HEK293 (cell line): ENCODE measurements around the gene NOS1AP.

Experiments used
- CTCF ChIA-PET: fragments of 350-600 bp; formaldehyde crosslinking; extraction: SDS; loops from one replicate; lab custom pipeline; 2021; ENCODE audit warnings: antibody characterized with exemption; lab: Yijun Ruan, JAX
- POLR2A ChIA-PET: fragments of 300-600 bp; formaldehyde crosslinking; extraction: SDS; loops from one replicate; lab custom pipeline; 2020; ENCODE audit warnings: antibody characterized with exemption, inconsistent platforms; lab: Yijun Ruan, JAX
- H3K27ac ChIP-seq: fragments of 200-500 bp; sonication (Bioruptor generic); 2 replicates; pipeline ENCODE4 v1.5.1; 2014; ENCODE audit warnings: low read depth, low read length, control low read depth, inconsistent platforms; ENCODE audit errors: extremely low read depth
- H3K36me3 ChIP-seq, 2 experiments: fragments of 200-500 bp in 1 of 2; sonication (Bioruptor generic) in 1 of 2; 1 replicate in 1 of 2; 2 replicates in 1 of 2; pipeline ENCODE4 v1.5.1; 2014 to 2017; ENCODE audit warnings: inconsistent platforms in 2 of 2, low read length in 2 of 2; ENCODE audit not compliant: control insufficient read depth in 2 of 2, insufficient read depth in 1 of 2
- H3K4me1 ChIP-seq: fragments of 200-500 bp; sonication (Bioruptor generic); 2 replicates; pipeline ENCODE4 v1.5.1; 2014; ENCODE audit warnings: mild to moderate bottlenecking, low read length, inconsistent platforms; ENCODE audit not compliant: control insufficient read depth, insufficient read depth
- H3K4me3 ChIP-seq: 2 replicates; pipeline ENCODE4 v1.5.1; 2011; ENCODE audit warnings: low read depth, mild to moderate bottlenecking, control low read depth, low read length, moderate library complexity
- H3K9me3 ChIP-seq: fragments of 200-500 bp; sonication (Bioruptor generic); 2 replicates; pipeline ENCODE4 v1.5.1; 2014; ENCODE audit warnings: low read depth, low read length, inconsistent platforms; ENCODE audit not compliant: control insufficient read depth, insufficient read depth
- BCL11A ChIP-seq: fragments of 450-650 bp; formaldehyde crosslinking; IDR thresholded peaks from 2 replicates; pipeline ENCODE4 v1.5.1; 2016; ENCODE audit warnings: low read depth, missing biosample characterization, missing genetic modification characterization
- KLF9 ChIP-seq: fragments of 450-650 bp; formaldehyde crosslinking; IDR thresholded peaks from 2 replicates; pipeline ENCODE4 v1.5.1; 2016; ENCODE audit warnings: missing biosample characterization, missing genetic modification characterization, low read depth
- MYNN ChIP-seq: fragments of 450-650 bp; formaldehyde crosslinking; IDR thresholded peaks from 2 replicates; pipeline ENCODE4 v1.5.1; 2016; ENCODE audit warnings: missing biosample characterization, missing genetic modification characterization, borderline replicate concordance
- REPIN1 ChIP-seq: fragments of 450-650 bp; formaldehyde crosslinking; IDR thresholded peaks from 2 replicates; pipeline ENCODE4 v1.5.1; 2017; ENCODE audit warnings: missing biosample characterization, missing genetic modification characterization, low read depth
- SP7 ChIP-seq: fragments of 450-650 bp; formaldehyde crosslinking; IDR thresholded peaks from 2 replicates; pipeline ENCODE4 v1.5.1; 2016; ENCODE audit warnings: missing biosample characterization, missing genetic modification characterization
- TRIM28 ChIP-seq: IDR thresholded peaks from 2 replicates; pipeline ENCODE4 v1.6.1; 2011; ENCODE audit warnings: low read length, control low read depth, borderline replicate concordance
- ZBTB17 ChIP-seq: fragments of 450-650 bp; formaldehyde crosslinking; IDR thresholded peaks from 2 replicates; pipeline ENCODE4 v1.5.1; 2016; ENCODE audit warnings: missing biosample characterization, missing genetic modification characterization
- ZEB2 ChIP-seq: fragments of 450-650 bp; formaldehyde crosslinking; IDR thresholded peaks from 2 replicates; pipeline ENCODE4 v1.5.1; 2016; ENCODE audit warnings: missing biosample characterization, missing genetic modification characterization
- ZFHX2 ChIP-seq: fragments of 450-650 bp; formaldehyde crosslinking; conservative IDR thresholded peaks from 2 replicates; pipeline ENCODE4 v1.5.1; 2016; ENCODE audit warnings: missing biosample characterization, missing genetic modification characterization
- ZNF148 ChIP-seq: fragments of 450-650 bp; formaldehyde crosslinking; IDR thresholded peaks from 2 replicates; pipeline ENCODE4 v1.5.0; 2017; ENCODE audit warnings: missing biosample characterization, missing genetic modification characterization, borderline replicate concordance
- ZNF24 ChIP-seq: fragments of 450-650 bp; formaldehyde crosslinking; IDR thresholded peaks from 2 replicates; pipeline ENCODE4 v1.5.1; 2016; ENCODE audit warnings: missing biosample characterization, missing genetic modification characterization
- ZNF266 ChIP-seq: fragments of 450-650 bp; formaldehyde crosslinking; IDR thresholded peaks from 2 replicates; pipeline ENCODE4 v1.5.1; 2016; ENCODE audit warnings: missing biosample characterization, missing genetic modification characterization, low read depth
- ZNF510 ChIP-seq: fragments of 450-650 bp; formaldehyde crosslinking; IDR thresholded peaks from 2 replicates; pipeline ENCODE4 v1.5.1; 2018; ENCODE audit warnings: mild to moderate bottlenecking, missing genetic modification characterization, missing biosample characterization; ENCODE audit not compliant: insufficient replicate concordance
- ZNF514 ChIP-seq: fragments of 450-650 bp; formaldehyde crosslinking; IDR thresholded peaks from 2 replicates; pipeline ENCODE4 v1.5.1; 2016; ENCODE audit warnings: missing biosample characterization, missing genetic modification characterization
- ZNF521 ChIP-seq: fragments of 450-650 bp; formaldehyde crosslinking; IDR thresholded peaks from 2 replicates; pipeline ENCODE4 v1.5.1; 2017; ENCODE audit warnings: missing biosample characterization, mild to moderate bottlenecking, missing genetic modification characterization
- ZNF530 ChIP-seq: fragments of 450-650 bp; formaldehyde crosslinking; IDR thresholded peaks from 2 replicates; pipeline ENCODE4 v1.5.1; 2016; ENCODE audit warnings: low read depth, missing biosample characterization, missing genetic modification characterization
- ZNF560 ChIP-seq: fragments of 450-650 bp; formaldehyde crosslinking; IDR thresholded peaks from 2 replicates; pipeline ENCODE4 v1.5.1; 2017; ENCODE audit warnings: missing biosample characterization, missing genetic modification characterization, borderline replicate concordance
- ZNF561 ChIP-seq: fragments of 450-650 bp; IDR thresholded peaks from 2 replicates; pipeline ENCODE4 v1.5.1; 2018; ENCODE audit warnings: missing biosample characterization, missing genetic modification characterization, borderline replicate concordance
- ZNF624 ChIP-seq: fragments of 450-650 bp; formaldehyde crosslinking; IDR thresholded peaks from 2 replicates; pipeline ENCODE4 v1.5.1; 2017; ENCODE audit warnings: missing biosample characterization, missing genetic modification characterization
- ZNF629 ChIP-seq: fragments of 450-650 bp; formaldehyde crosslinking; IDR thresholded peaks from 2 replicates; pipeline ENCODE4 v1.5.1; 2017; ENCODE audit warnings: missing biosample characterization, missing genetic modification characterization
- ZNF660 ChIP-seq: fragments of 450-650 bp; IDR thresholded peaks from 2 replicates; pipeline ENCODE4 v1.5.1; 2018; ENCODE audit warnings: missing biosample characterization, mild to moderate bottlenecking, missing genetic modification characterization
- ZNF664 ChIP-seq: fragments of 450-650 bp; formaldehyde crosslinking; IDR thresholded peaks from 2 replicates; pipeline ENCODE4 v1.5.1; 2016; ENCODE audit warnings: missing biosample characterization, missing genetic modification characterization
- ZNF707 ChIP-seq: fragments of 450-650 bp; formaldehyde crosslinking; IDR thresholded peaks from 2 replicates; pipeline ENCODE4 v1.5.1; 2016; ENCODE audit warnings: missing biosample characterization, missing genetic modification characterization
- ZNF76 ChIP-seq: fragments of 450-650 bp; formaldehyde crosslinking; IDR thresholded peaks from 2 replicates; pipeline ENCODE4; 2016; ENCODE audit warnings: low read depth, missing biosample characterization, missing genetic modification characterization, borderline replicate concordance
- ZNF768 ChIP-seq: fragments of 450-650 bp; formaldehyde crosslinking; IDR thresholded peaks from 2 replicates; pipeline ENCODE4 v1.5.1; 2018; ENCODE audit warnings: missing biosample characterization, mild to moderate bottlenecking, missing genetic modification characterization
- ZNF837 ChIP-seq: fragments of 450-650 bp; formaldehyde crosslinking; IDR thresholded peaks from 2 replicates; pipeline ENCODE4 v1.5.1; 2016; ENCODE audit warnings: missing biosample characterization, missing genetic modification characterization
- TF ChIP-seq, protein P1 (sequence below): fragments of 450-650 bp; formaldehyde crosslinking; IDR thresholded peaks from 2 replicates; pipeline ENCODE4 v1.5.1; 2016; ENCODE audit warnings: missing biosample characterization, missing genetic modification characterization
- TF ChIP-seq, protein P2 (sequence below): fragments of 450-650 bp; IDR thresholded peaks from 2 replicates; pipeline ENCODE4 v1.5.1; 2018; ENCODE audit warnings: missing biosample characterization, mild to moderate bottlenecking, missing genetic modification characterization

The NOS1AP gene

GRCh38 chr1:162303004-162303344 lies 233.5 kb downstream of the NOS1AP start:
- ChIA-PET POLR2A (no interaction called here), CTCF (interaction anchor here (1.3 kb wide), 1 partner anchor 45 kb away, joined by 3 read pairs; no protein-coding TSS in a partner anchor)
- H3K4me1 ChIP-seq, result 0 out of 2 replicates have a peak, but pooled peaks cover 3% of the 10 kb centered on the region
- H3K9me3 ChIP-seq, result no peaks in the 10 kb centered on the region
- no peak overlapping the region for H3K27ac ChIP-seq
- H3K36me3 ChIP-seq, result no peaks in the 10 kb centered on the region
- H3K4me3 ChIP-seq, result no peak overlapping the region
- TF ChIP-seq ZNF266 (tag by site-specific recombination) (no peak), ZNF560 (tag by site-specific recombination) (no peak), REPIN1 (tag by site-specific recombination) (no peak), ZNF664 (tag by site-specific recombination) (no peak), BCL11A (no peak), ZNF24 (no peak), ZBTB17 (tag by site-specific recombination) (no peak), ZNF707 (tag by site-specific recombination) (no peak), ZNF561 (tag by site-specific recombination) (no peak), ZNF660 (no peak), ZNF629 (tag by site-specific recombination) (no peak), SP7 (tag by site-specific recombination) (no peak), MYNN (tag by site-specific recombination) (no peak), ZNF530 (tag by site-specific recombination) (no peak), TRIM28 (no peak)
- TF ChIP-seq, protein P1, sequence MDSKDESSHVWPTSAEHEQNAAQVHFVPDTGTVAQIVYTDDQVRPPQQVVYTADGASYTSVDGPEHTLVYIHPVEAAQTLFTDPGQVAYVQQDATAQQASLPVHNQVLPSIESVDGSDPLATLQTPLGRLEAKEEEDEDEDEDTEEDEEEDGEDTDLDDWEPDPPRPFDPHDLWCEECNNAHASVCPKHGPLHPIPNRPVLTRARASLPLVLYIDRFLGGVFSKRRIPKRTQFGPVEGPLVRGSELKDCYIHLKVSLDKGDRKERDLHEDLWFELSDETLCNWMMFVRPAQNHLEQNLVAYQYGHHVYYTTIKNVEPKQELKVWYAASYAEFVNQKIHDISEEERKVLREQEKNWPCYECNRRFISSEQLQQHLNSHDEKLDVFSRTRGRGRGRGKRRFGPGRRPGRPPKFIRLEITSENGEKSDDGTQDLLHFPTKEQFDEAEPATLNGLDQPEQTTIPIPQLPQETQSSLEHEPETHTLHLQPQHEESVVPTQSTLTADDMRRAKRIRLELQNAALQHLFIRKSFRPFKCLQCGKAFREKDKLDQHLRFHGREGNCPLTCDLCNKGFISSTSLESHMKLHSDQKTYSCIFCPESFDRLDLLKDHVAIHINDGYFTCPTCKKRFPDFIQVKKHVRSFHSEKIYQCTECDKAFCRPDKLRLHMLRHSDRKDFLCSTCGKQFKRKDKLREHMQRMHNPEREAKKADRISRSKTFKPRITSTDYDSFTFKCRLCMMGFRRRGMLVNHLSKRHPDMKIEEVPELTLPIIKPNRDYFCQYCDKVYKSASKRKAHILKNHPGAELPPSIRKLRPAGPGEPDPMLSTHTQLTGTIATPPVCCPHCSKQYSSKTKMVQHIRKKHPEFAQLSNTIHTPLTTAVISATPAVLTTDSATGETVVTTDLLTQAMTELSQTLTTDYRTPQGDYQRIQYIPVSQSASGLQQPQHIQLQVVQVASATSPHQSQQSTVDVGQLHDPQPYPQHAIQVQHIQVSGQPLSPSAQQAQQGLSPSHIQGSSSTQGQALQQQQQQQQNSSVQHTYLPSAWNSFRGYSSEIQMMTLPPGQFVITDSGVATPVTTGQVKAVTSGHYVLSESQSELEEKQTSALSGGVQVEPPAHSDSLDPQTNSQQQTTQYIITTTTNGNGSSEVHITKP (tag by site-specific recombination), result no peak

GRCh38 chr1:162304736-162305135 lies 235.2 kb downstream of the NOS1AP start:
- H3K27ac ChIP-seq, result no peak overlapping the region
- TF ChIP-seq ZEB2 (tag by site-specific recombination) (no peak), ZFHX2 (tag by site-specific recombination) (no peak), ZNF768 (tag by site-specific recombination) (no peak), ZNF521 (tag by site-specific recombination) (no peak), ZNF76 (no peak), KLF9 (tag by site-specific recombination) (no peak), ZNF624 (tag by site-specific recombination) (no peak), ZNF148 (tag by site-specific recombination) (no peak), ZNF837 (no peak), ZNF514 (tag by site-specific recombination) (no peak), ZNF510 (tag by site-specific recombination) (no peak)
- TF ChIP-seq, protein P2, sequence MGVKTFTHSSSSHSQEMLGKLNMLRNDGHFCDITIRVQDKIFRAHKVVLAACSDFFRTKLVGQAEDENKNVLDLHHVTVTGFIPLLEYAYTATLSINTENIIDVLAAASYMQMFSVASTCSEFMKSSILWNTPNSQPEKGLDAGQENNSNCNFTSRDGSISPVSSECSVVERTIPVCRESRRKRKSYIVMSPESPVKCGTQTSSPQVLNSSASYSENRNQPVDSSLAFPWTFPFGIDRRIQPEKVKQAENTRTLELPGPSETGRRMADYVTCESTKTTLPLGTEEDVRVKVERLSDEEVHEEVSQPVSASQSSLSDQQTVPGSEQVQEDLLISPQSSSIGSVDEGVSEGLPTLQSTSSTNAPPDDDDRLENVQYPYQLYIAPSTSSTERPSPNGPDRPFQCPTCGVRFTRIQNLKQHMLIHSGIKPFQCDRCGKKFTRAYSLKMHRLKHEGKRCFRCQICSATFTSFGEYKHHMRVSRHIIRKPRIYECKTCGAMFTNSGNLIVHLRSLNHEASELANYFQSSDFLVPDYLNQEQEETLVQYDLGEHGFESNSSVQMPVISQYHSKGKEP (tag by site-specific recombination), result no peak
- TF ChIP-seq, all 188 proteins: peak for 0
- Histone ChIP-seq H3K4me1 (no peaks in the 10 kb centered on the region), H3K9me3 (no peaks in the 10 kb centered on the region), H3K4me3 (no peak overlapping the region), H3K36me3 (no peaks in the 10 kb centered on the region)
- ChIA-PET CTCF (no interaction called here), POLR2A (no interaction called here)
